Measurements from ENCODE around the gene ENTPD8. TPM values are rescaled to one million over a fixed set of nuclear protein-coding genes. Genes with fewer than 3 reads are reported as not detected.
"Not testable (repeated sequence)": the region's sequence is repeated elsewhere in the genome, so short reads cannot be mapped to it uniquely, and the experiment has no call there.

The ENTPD8 gene
- total and polyA plus RNA-seq, 5 donors from 2014 or later: not detected

GRCh38 chr9:137410236-137410890 is 30.8 kb downstream of the ENTPD8 start:
- DNase-seq; ATAC-seq (ENCODE audit: low read depth in 2 of 2); H3K9me3 ChIP-seq (ENCODE audit: control insufficient read depth in 2 of 2, low read length in 2 of 2); H3K27me3 ChIP-seq (ENCODE audit: control insufficient read depth, insufficient read depth, low read length); H3K9me3 Mint-ChIP-seq; H3K4me3 Mint-ChIP-seq; H3K36me3 ChIP-seq (ENCODE audit: control insufficient read depth, insufficient read depth, low read length); H3K4me3 ChIP-seq (ENCODE audit: low read depth, low read length); H3K27ac ChIP-seq (ENCODE audit: insufficient read depth, low read length, poor library complexity, severe bottlenecking); H3K36me3 Mint-ChIP-seq; H3K27me3 Mint-ChIP-seq: not testable (repeated sequence)
- H3K4me1 Mint-ChIP-seq: peaks cover 0 to 22% (median 6%) of the 10 kb centered on the region in 4 donors
- peak overlapping the region in 1 of 3 donors; percentile 26 for H3K27ac Mint-ChIP-seq
- peaks cover 30% of the 10 kb centered on the region for H3K4me1 ChIP-seq (ENCODE audit: control insufficient read depth, insufficient read depth, low read length, poor library complexity, severe bottlenecking)

DNA sequence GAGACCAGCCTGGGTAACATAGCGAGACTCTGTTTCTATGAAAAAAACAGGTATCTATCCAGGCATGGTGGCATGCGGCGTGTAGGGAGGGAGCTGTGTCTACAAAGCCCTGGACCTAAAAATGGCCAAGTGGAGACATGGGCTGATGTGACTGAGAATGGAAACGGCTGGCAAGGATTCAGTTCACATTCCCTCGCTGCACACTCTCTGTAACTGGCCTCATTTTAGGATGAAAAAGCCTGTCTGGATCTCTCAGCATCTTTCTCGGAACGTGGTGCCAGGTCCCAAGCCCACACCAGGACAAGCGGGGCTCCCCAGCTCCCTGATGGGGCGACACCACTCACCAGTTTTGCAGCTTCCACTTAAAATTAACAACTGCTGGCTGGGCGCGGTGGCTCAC is 31.6 kb downstream of the ENTPD8 start:
- ATAC-seq (ENCODE audit: low read depth in 2 of 2) (no peak), DNase-seq (no peak)
- no peaks in the 10 kb centered on the region for H3K27me3 ChIP-seq (ENCODE audit: control insufficient read depth, insufficient read depth, low read length)
- no peak overlapping the region for H3K4me3 ChIP-seq (ENCODE audit: low read depth, low read length)
- Mint-ChIP-seq H3K27ac (no peak overlapping the region), H3K36me3 (peaks cover 3% of the 10 kb centered on the region), H3K9me3 (no peaks in the 10 kb centered on the region), H3K4me3 (peak overlapping the region in 3 of 4 donors; percentile 16 to 41 (median 29)), H3K4me1 (peaks cover 0 to 20% (median 5%) of the 10 kb centered on the region in 4 donors), H3K27me3 (peaks cover 5% of the 10 kb centered on the region)
- H3K4me1 ChIP-seq (ENCODE audit: control insufficient read depth, insufficient read depth, low read length, poor library complexity, severe bottlenecking): peaks cover 30% of the 10 kb centered on the region
- no peaks in the 10 kb centered on the region for H3K36me3 ChIP-seq (ENCODE audit: control insufficient read depth, insufficient read depth, low read length)
- no peaks in the 10 kb centered on the region for H3K9me3 ChIP-seq (ENCODE audit: control insufficient read depth in 2 of 2, low read length in 2 of 2)
- H3K27ac ChIP-seq (ENCODE audit: insufficient read depth, low read length, poor library complexity, severe bottlenecking): no peak overlapping the region

DNA sequence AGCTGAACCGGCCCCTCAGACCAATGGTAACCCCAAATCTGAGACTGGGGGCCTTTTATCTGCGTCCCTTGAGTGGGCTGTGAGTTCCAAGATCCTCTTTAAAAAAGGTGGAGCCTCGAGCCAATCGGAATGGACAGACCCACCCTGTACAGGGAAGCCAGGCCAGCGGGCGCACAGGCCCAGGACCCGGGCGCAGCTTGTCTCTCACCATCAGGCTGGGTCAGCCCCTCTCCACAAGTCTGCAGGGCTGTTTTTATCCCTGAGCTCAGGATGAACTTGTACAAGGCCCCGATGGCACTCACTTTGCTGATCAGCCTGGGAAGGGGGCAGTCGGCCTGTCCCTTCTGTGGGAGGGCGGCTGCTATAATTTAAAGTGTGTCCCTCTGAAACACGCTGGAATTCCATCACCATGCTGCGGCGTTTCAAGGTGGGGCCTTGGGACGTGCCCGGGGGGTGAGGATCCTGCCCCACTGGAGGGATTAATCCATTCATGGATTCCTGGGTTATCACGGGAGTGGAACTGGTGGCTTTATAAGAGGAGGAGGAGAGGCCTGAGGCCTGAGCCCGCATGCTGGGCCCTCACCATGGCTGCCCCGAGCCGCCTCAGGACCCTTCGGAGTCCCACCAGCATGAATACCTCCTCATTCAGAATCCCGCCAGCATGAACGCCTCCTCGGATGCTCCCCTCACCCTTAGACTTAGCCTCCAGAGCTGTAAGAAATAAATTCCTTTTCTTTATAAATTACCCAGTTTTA is 32.3 kb downstream of the ENTPD8 start:
- Mint-ChIP-seq H3K4me1 (peaks cover 0 to 17% (median 2%) of the 10 kb centered on the region in 4 donors), H3K27me3 (peaks cover 5% of the 10 kb centered on the region), H3K27ac (no peak overlapping the region), H3K36me3 (peaks cover 7% of the 10 kb centered on the region), H3K4me3 (peak overlapping the region in 2 of 4 donors; percentile 21 to 41), H3K9me3 (no peaks in the 10 kb centered on the region)
- Histone ChIP-seq H3K4me1 (ENCODE audit: control insufficient read depth, insufficient read depth, low read length, poor library complexity, severe bottlenecking) (peaks cover 30% of the 10 kb centered on the region), H3K27me3 (ENCODE audit: control insufficient read depth, insufficient read depth, low read length) (no peaks in the 10 kb centered on the region), H3K27ac (ENCODE audit: insufficient read depth, low read length, poor library complexity, severe bottlenecking) (no peak overlapping the region), H3K9me3 (ENCODE audit: control insufficient read depth in 2 of 2, low read length in 2 of 2) (no peaks in the 10 kb centered on the region), H3K4me3 (ENCODE audit: low read depth, low read length) (no peak overlapping the region), H3K36me3 (ENCODE audit: control insufficient read depth, insufficient read depth, low read length) (no peaks in the 10 kb centered on the region)
- ATAC-seq (ENCODE audit: low read depth in 2 of 2) (no peak), DNase-seq (no peak)

DNA sequence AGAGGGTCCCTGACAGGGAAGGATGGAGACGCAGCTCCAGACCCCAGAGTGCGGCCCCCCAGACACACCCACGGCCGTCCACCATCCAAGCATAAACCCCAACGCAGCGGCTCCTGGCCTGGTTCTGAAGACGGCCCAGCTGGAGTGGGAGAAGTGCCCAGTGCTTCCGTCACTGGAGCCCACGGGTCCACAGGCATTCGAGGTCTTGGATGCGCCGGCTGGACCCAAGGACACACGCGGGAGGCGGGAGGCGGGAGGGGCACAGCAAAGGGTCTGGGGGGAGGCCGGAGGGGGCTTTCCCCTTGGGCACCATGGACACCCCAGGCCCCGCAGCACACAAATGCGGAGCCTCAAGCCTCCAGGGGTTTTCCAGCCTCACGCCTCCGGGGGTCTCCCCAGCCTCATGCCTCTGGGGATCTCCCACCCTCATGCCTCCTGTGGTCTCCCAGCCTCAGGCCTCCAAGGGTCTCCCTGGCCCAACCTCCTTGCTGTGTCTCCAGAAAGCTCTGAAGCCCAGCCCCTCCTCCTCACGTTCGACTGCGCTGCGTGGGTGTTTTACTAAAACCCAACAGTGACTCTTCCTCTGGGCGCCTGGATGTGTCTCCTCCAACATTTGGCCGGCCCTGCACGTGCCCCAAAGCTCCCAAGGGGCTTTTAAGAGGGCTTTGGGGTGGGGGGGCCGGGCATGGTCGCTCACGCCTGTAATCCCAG is 33.4 kb downstream of the ENTPD8 start:
- Histone ChIP-seq H3K27ac (ENCODE audit: insufficient read depth, low read length, poor library complexity, severe bottlenecking) (no peak overlapping the region), H3K4me1 (ENCODE audit: control insufficient read depth, insufficient read depth, low read length, poor library complexity, severe bottlenecking) (peaks cover 30% of the 10 kb centered on the region), H3K36me3 (ENCODE audit: control insufficient read depth, insufficient read depth, low read length) (no peaks in the 10 kb centered on the region), H3K4me3 (ENCODE audit: low read depth, low read length) (no peak overlapping the region), H3K27me3 (ENCODE audit: control insufficient read depth, insufficient read depth, low read length) (no peaks in the 10 kb centered on the region), H3K9me3 (ENCODE audit: control insufficient read depth in 2 of 2, low read length in 2 of 2) (no peaks in the 10 kb centered on the region)
- DNase-seq (no peak), ATAC-seq (ENCODE audit: low read depth in 2 of 2) (no peak)
- Mint-ChIP-seq H3K27ac (no peak overlapping the region), H3K4me3 (no peak overlapping the region), H3K9me3 (no peaks in the 10 kb centered on the region), H3K36me3 (peaks cover 7% of the 10 kb centered on the region), H3K27me3 (peaks cover 5% of the 10 kb centered on the region), H3K4me1 (peaks cover 0 to 11% (median 2%) of the 10 kb centered on the region in 4 donors)

- H3K27ac Mint-ChIP-seq: no peak overlapping the region
- H3K9me3 ChIP-seq (ENCODE audit: control insufficient read depth in 2 of 2, low read length in 2 of 2): no peaks in the 10 kb centered on the region
- no peak overlapping the region for H3K4me3 Mint-ChIP-seq
- H3K4me3 ChIP-seq (ENCODE audit: low read depth, low read length): no peak overlapping the region
- H3K4me1 Mint-ChIP-seq: peaks cover 0 to 10% (median 2%) of the 10 kb centered on the region in 4 donors
- H3K36me3 Mint-ChIP-seq: peaks cover 14% of the 10 kb centered on the region
- ATAC-seq (ENCODE audit: low read depth in 2 of 2): peak; percentile 90 to 91
- peaks cover 29% of the 10 kb centered on the region for H3K4me1 ChIP-seq (ENCODE audit: control insufficient read depth, insufficient read depth, low read length, poor library complexity, severe bottlenecking)
- H3K9me3 Mint-ChIP-seq: no peaks in the 10 kb centered on the region
- peak; percentile 51 to 74 (median 67) for DNase-seq
- H3K27ac ChIP-seq (ENCODE audit: insufficient read depth, low read length, poor library complexity, severe bottlenecking): no peak overlapping the region
- H3K27me3 ChIP-seq (ENCODE audit: control insufficient read depth, insufficient read depth, low read length): no peaks in the 10 kb centered on the region
- peaks cover 5% of the 10 kb centered on the region for H3K27me3 Mint-ChIP-seq
- no peaks in the 10 kb centered on the region for H3K36me3 ChIP-seq (ENCODE audit: control insufficient read depth, insufficient read depth, low read length)
Measured at GRCh38 chr9:137406876-137407589, 34.1 kb downstream of the ENTPD8 start.

GRCh38 chr9:137406085-137406760 is 34.9 kb downstream of the ENTPD8 start:
- Histone ChIP-seq H3K9me3 (ENCODE audit: control insufficient read depth in 2 of 2, low read length in 2 of 2) (no peaks in the 10 kb centered on the region), H3K27me3 (ENCODE audit: control insufficient read depth, insufficient read depth, low read length) (no peaks in the 10 kb centered on the region), H3K27ac (ENCODE audit: insufficient read depth, low read length, poor library complexity, severe bottlenecking) (no peak overlapping the region), H3K4me3 (ENCODE audit: low read depth, low read length) (no peak overlapping the region), H3K36me3 (ENCODE audit: control insufficient read depth, insufficient read depth, low read length) (no peaks in the 10 kb centered on the region), H3K4me1 (ENCODE audit: control insufficient read depth, insufficient read depth, low read length, poor library complexity, severe bottlenecking) (peaks cover 23% of the 10 kb centered on the region)
- peaks cover 14% of the 10 kb centered on the region for H3K36me3 Mint-ChIP-seq
- peak overlapping the region in 2 of 3 donors; percentile 20 to 38 for H3K27ac Mint-ChIP-seq
- H3K4me1 Mint-ChIP-seq: peaks cover 0 to 8% (median 2%) of the 10 kb centered on the region in 4 donors
- DNase-seq: no peak
- H3K4me3 Mint-ChIP-seq: peak overlapping the region in 2 of 4 donors; percentile 58 to 61
- H3K9me3 Mint-ChIP-seq: no peaks in the 10 kb centered on the region
- H3K27me3 Mint-ChIP-seq: peaks cover 5% of the 10 kb centered on the region
- ATAC-seq (ENCODE audit: low read depth in 2 of 2): no peak

- no peak overlapping the region for H3K27ac ChIP-seq (ENCODE audit: insufficient read depth, low read length, poor library complexity, severe bottlenecking)
- DNase-seq: no peak
- no peaks in the 10 kb centered on the region for H3K9me3 ChIP-seq (ENCODE audit: control insufficient read depth in 2 of 2, low read length in 2 of 2)
- no peaks in the 10 kb centered on the region for H3K36me3 ChIP-seq (ENCODE audit: control insufficient read depth, insufficient read depth, low read length)
- H3K36me3 Mint-ChIP-seq: peaks cover 14% of the 10 kb centered on the region
- H3K27ac Mint-ChIP-seq: peak overlapping the region in 1 of 3 donors; percentile 20
- no peaks in the 10 kb centered on the region for H3K27me3 ChIP-seq (ENCODE audit: control insufficient read depth, insufficient read depth, low read length)
- H3K4me1 ChIP-seq (ENCODE audit: control insufficient read depth, insufficient read depth, low read length, poor library complexity, severe bottlenecking): peaks cover 17% of the 10 kb centered on the region
- peak overlapping the region in 2 of 4 donors; percentile 58 to 61 for H3K4me3 Mint-ChIP-seq
- peaks cover 5% of the 10 kb centered on the region for H3K27me3 Mint-ChIP-seq
- H3K9me3 Mint-ChIP-seq: no peaks in the 10 kb centered on the region
- H3K4me3 ChIP-seq (ENCODE audit: low read depth, low read length): no peak overlapping the region
- peaks cover 0 to 8% (median 2%) of the 10 kb centered on the region in 4 donors for H3K4me1 Mint-ChIP-seq
- no peak for ATAC-seq (ENCODE audit: low read depth in 2 of 2)
Measured at GRCh38 chr9:137405677-137406081, 35.5 kb downstream of the ENTPD8 start.
